ENCODE data around the gene POC1B. TPM values are rescaled to one million over a fixed set of nuclear protein-coding genes. Genes with fewer than 3 reads are reported as not detected.

The POC1B gene
- total and polyA plus RNA-seq, 8 donors, result 3.4 to 15.5 (median 6.2) TPM

DNA sequence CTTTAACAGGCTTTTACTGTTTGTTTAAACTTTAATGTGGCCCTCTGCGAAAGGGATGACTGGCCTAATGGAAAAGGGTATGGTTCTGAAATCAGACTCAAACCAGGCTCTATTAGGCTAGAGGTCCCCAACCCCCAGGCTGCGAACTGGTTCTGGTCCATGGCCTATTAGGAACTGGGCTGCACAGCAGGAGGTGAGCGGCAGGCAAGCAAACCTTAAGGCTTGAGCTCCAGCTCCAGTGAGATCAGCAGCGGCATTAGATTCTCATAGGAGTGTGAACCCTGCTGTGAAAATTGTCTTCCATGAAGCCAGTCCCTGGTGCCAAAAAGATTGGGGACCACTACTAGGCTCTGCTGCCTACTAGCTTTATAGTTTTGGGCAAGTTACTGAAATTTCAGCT, 12.3 kb downstream of the POC1B start:
- ATAC-seq (no peak), DNase-seq (no peak), FAIRE-seq (no peak)
- Histone ChIP-seq H3K9me3 (no peaks in the 10 kb centered on the region), H3K36me3 (no peaks in the 10 kb centered on the region), H3K4me3 (no peak overlapping the region), H3K27me3 (no peaks in the 10 kb centered on the region), H3K27ac (no peak overlapping the region), H3K4me1 (no peaks in the 10 kb centered on the region)
- intact Hi-C loops (cut with DNase I), result no loop called here
- WGBS, 2 donors, result 93 to 95% methylated on average over 4 of the region's 4 CpGs
- TF ChIP-seq, protein P1, sequence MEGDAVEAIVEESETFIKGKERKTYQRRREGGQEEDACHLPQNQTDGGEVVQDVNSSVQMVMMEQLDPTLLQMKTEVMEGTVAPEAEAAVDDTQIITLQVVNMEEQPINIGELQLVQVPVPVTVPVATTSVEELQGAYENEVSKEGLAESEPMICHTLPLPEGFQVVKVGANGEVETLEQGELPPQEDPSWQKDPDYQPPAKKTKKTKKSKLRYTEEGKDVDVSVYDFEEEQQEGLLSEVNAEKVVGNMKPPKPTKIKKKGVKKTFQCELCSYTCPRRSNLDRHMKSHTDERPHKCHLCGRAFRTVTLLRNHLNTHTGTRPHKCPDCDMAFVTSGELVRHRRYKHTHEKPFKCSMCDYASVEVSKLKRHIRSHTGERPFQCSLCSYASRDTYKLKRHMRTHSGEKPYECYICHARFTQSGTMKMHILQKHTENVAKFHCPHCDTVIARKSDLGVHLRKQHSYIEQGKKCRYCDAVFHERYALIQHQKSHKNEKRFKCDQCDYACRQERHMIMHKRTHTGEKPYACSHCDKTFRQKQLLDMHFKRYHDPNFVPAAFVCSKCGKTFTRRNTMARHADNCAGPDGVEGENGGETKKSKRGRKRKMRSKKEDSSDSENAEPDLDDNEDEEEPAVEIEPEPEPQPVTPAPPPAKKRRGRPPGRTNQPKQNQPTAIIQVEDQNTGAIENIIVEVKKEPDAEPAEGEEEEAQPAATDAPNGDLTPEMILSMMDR (IDR thresholded peaks at IDR 0.05), result no peak

DNA sequence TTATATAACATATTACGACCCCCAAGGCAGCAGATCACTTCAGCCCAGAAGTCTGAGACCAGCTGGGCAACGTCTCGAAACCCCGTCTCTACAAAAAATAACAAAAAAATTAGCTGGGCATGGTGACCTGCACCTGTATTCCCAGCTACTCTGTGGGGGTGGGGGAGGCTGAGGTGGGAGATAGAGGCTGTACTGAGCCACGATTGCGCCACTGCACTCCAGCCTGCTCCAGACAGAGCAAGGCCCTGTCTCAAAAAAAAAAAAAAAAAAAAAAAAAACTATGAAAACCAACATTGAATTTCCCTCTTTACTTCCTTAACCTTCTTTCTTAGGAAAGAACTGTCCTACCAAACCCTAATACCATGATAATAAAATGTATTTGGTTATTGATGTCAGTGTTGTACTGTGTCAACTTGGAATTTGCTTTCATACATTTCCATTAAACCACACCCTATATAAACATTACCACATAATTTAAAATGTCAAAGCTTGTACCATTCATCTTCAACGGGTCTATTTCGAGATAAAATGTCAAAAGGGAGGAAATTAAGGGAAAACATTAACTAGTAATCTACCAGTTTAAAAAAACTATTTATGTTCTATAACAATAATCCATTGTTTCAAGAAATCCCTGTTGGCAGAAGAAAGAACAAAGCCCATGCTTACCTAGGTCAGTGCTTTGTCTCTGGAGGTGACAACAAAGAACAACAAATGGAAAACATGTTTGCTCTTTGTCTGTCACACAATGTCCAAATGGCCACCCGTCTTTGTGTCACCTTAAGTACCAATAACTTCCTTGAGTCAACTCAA, 18.6 kb downstream of the POC1B start:
- TF ChIP-seq, protein P1 (IDR thresholded peaks at IDR 0.05), result no peak
- H3K4me3 ChIP-seq, result no peak overlapping the region
- FAIRE-seq, result peak; percentile 76
- peaks cover 0 to 10% (median 3%) of the 10 kb centered on the region in 3 donors for H3K4me1 ChIP-seq
- H3K27me3 ChIP-seq, result no peaks in the 10 kb centered on the region
- no peaks in the 10 kb centered on the region for H3K36me3 ChIP-seq
- peak overlapping the region in 3 of 4 donors; percentile 24 to 71 (median 34) for H3K27ac ChIP-seq
- ATAC-seq, result peak; percentile 68 to 89 (median 84)
- H3K9me3 ChIP-seq, result no peaks in the 10 kb centered on the region
- DNase-seq, result peak in 4 of 6 donors; percentile 30 to 38 (median 34)
- WGBS, 2 donors, result 47 to 49% methylated on average over 9 of the region's 9 CpGs
- intact Hi-C loops (cut with DNase I), result no loop called here

DNA sequence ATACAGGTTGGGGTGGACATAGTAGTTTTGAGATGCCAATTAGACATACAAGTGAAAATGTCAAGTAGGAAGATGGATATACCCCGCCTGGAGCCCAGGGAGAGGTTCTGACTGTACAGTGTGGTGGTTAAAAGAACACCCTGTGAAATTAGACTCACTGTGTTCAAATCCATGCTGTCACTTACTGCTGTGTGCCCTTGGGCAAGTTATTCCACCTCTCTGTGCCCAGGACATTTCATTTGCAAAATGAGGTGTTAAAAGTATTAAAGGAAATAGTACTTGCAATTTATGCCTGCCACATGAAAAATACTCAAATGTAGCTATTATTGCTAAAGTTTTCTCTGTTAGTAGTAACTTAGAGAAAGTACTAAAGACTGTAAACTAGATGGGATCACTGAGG, 19.8 kb downstream of the POC1B start:
- WGBS, 2 donors, result 0 to 69% methylated on average over 1 of the region's 1 CpG
- H3K4me1 ChIP-seq, result peaks cover 0 to 10% (median 3%) of the 10 kb centered on the region in 3 donors
- FAIRE-seq, result no peak
- H3K4me3 ChIP-seq, result no peak overlapping the region
- intact Hi-C loops (cut with DNase I), result no loop called here
- no peaks in the 10 kb centered on the region for H3K9me3 ChIP-seq
- TF ChIP-seq, protein P1 (IDR thresholded peaks at IDR 0.05), result no peak
- ATAC-seq, result no peak
- H3K27me3 ChIP-seq, result no peaks in the 10 kb centered on the region
- H3K27ac ChIP-seq, result peak overlapping the region in 3 of 4 donors; percentile 24 to 71 (median 34)
- DNase-seq, result no peak
- H3K36me3 ChIP-seq, result no peaks in the 10 kb centered on the region

DNA sequence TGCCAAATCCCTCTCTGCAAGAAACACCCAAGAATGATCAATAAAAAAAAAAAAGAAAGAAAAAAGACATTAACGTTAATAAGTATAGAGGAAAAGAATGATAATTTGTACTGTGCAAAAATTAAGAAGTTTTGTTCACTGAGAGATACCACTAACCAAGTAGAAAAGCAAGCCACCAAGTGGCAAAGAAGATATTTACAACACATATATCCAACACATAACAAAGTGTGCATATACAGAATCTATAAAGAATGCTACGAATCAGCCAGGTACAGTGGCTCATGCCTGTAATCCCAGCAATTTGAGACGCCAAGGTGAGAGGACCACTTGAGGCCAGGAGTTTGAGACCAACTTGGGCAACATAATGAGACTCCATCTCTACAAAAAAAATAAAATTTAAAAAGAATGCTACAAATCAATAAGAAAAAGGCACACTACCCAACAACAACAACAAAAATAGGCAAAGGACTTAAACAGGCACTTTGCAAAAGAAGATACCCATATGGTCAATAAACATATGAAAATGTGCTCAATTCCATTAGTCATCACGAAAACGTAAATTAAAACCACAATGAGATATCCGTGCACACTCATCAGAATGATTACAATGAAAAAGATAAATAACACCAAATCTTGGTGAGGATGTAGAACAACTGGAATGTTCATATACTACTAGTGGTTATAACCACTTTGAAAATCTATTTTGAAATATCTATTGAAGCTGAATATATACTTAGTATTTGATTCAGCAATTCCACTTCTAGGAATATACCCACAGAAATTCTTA, 21.1 kb downstream of the POC1B start:
- no peak for DNase-seq
- Histone ChIP-seq H3K4me1 (peaks cover 0 to 10% (median 3%) of the 10 kb centered on the region in 3 donors), H3K36me3 (no peaks in the 10 kb centered on the region), H3K9me3 (no peaks in the 10 kb centered on the region), H3K27me3 (no peaks in the 10 kb centered on the region), H3K27ac (no peak overlapping the region), H3K4me3 (no peak overlapping the region)
- intact Hi-C loops (cut with DNase I), result no loop called here
- 86 to 93% methylated on average over 6 of the region's 6 CpGs for WGBS, 2 donors
- ATAC-seq, result no peak
- FAIRE-seq, result no peak
- TF ChIP-seq, protein P1 (IDR thresholded peaks at IDR 0.05), result no peak
